Activated T-cell treated with anti-CD3 and anti-CD28 coated beads, Interleukin-2, amount 50 U/mL, for 24 hours (primary cell): ENCODE data around the gene KIAA1755.
"Not testable (repeated sequence)": the region's sequence is repeated elsewhere in the genome, so short reads cannot be mapped to it uniquely, and the experiment has no call there.

Experiments
- DNase-seq: peaks from one replicate; pipeline ENCODE4 v3.0.0-alpha.2; 2020
- H3K27ac Mint-ChIP-seq: 2 replicates; pipeline ENCODE4 v1.8.0; 2020; ENCODE audit warnings: mild to moderate bottlenecking, mixed read lengths
- H3K27me3 Mint-ChIP-seq: 2 replicates; pipeline ENCODE4 v1.8.0; 2020; ENCODE audit warnings: mixed read lengths
- H3K36me3 Mint-ChIP-seq: 2 replicates; pipeline ENCODE4 v1.8.0; 2020; ENCODE audit warnings: low read depth, mixed read lengths
- H3K4me1 Mint-ChIP-seq: 2 replicates; pipeline ENCODE4 v1.8.0; 2020; ENCODE audit warnings: low read depth, mixed read lengths
- H3K4me3 Mint-ChIP-seq: 2 replicates; pipeline ENCODE4 v1.8.0; 2020; ENCODE audit warnings: mild to moderate bottlenecking, moderate library complexity, mixed read lengths
- H3K9me3 Mint-ChIP-seq: 2 replicates; pipeline ENCODE4 v1.8.0; 2020; ENCODE audit warnings: mixed read lengths

The KIAA1755 gene

GRCh38 chr20:38260025-38260377 is 534 bp downstream of the KIAA1755 start:
- Mint-ChIP-seq H3K27me3 (peaks cover 65% of the 10 kb centered on the region), H3K4me3 (no peak overlapping the region), H3K4me1 (no peaks in the 10 kb centered on the region), H3K36me3 (no peaks in the 10 kb centered on the region), H3K27ac (no peak overlapping the region), H3K9me3 (no peaks in the 10 kb centered on the region)
- DNase-seq = no peak

GRCh38 chr20:38258545-38259215 is 1.9 kb downstream of the KIAA1755 start:
- no peak for DNase-seq
- Mint-ChIP-seq H3K27ac (no peak overlapping the region), H3K9me3 (no peaks in the 10 kb centered on the region), H3K27me3 (peaks cover 54% of the 10 kb centered on the region), H3K4me3 (no peak overlapping the region), H3K36me3 (no peaks in the 10 kb centered on the region), H3K4me1 (no peaks in the 10 kb centered on the region)

GRCh38 chr20:38256966-38257365 is 3.6 kb downstream of the KIAA1755 start:
- Mint-ChIP-seq H3K4me3 (no peak overlapping the region), H3K36me3 (no peaks in the 10 kb centered on the region), H3K27ac (no peak overlapping the region), H3K9me3 (no peaks in the 10 kb centered on the region), H3K27me3 (peaks cover 52% of the 10 kb centered on the region), H3K4me1 (no peaks in the 10 kb centered on the region)
- DNase-seq = no peak

GRCh38 chr20:38256021-38256420 is 4.5 kb downstream of the KIAA1755 start:
- Mint-ChIP-seq H3K27me3 (peaks cover 47% of the 10 kb centered on the region), H3K36me3 (no peaks in the 10 kb centered on the region), H3K4me3 (no peak overlapping the region), H3K4me1 (no peaks in the 10 kb centered on the region), H3K9me3 (no peaks in the 10 kb centered on the region), H3K27ac (no peak overlapping the region)
- no peak for DNase-seq

GRCh38 chr20:38255393-38255792 is 5.1 kb downstream of the KIAA1755 start:
- Mint-ChIP-seq H3K27me3 (peaks cover 42% of the 10 kb centered on the region), H3K4me3 (no peak overlapping the region), H3K4me1 (no peaks in the 10 kb centered on the region), H3K36me3 (no peaks in the 10 kb centered on the region), H3K9me3 (no peaks in the 10 kb centered on the region), H3K27ac (no peak overlapping the region)
- DNase-seq = no peak

DNA sequence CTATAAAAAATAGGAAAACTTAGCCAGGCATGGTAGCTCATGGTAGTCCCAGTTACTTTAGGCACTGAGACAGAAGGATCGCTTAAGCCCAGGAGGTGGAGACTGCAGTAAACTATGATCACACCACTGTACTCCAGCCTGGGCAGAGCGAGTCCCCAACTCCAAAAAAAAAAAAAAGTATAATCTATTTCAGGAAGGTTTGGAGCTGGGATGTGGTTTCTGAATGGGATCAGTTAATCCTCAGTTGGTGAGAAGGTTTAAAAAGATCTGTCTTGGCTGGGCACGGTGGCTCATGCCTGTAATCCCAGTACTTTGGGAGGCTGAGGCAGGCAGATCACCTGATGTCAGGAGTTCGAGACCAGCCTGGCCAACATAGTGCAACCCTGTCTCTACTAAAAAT is 5.9 kb downstream of the KIAA1755 start:
- H3K4me3 Mint-ChIP-seq, H3K36me3 Mint-ChIP-seq, DNase-seq, H3K27ac Mint-ChIP-seq, H3K4me1 Mint-ChIP-seq, H3K9me3 Mint-ChIP-seq: not testable (repeated sequence)
- H3K27me3 Mint-ChIP-seq = peaks cover 34% of the 10 kb centered on the region

DNA sequence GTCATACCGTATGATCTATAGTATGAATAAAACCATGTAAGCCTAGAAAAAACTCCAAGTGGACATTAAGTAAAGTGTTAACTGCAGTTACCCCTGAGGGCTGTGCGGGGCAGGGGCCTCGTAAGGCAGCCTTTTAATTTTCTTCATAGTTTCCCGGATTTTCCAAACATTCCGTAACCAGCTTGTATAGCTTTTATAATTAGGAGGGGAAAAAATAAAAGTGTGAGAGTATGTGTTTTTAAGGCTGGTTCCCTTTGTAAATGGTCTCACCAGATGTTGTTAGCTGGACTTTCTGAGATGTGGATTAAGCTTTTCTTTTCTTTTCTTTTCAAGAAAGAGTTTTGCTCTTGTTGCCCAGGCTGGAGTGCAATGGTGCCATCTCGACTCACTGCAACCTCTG is 7.0 kb downstream of the KIAA1755 start:
- Mint-ChIP-seq H3K4me1 (no peaks in the 10 kb centered on the region), H3K36me3 (no peaks in the 10 kb centered on the region), H3K27ac (no peak overlapping the region), H3K9me3 (no peaks in the 10 kb centered on the region), H3K27me3 (peaks cover 24% of the 10 kb centered on the region), H3K4me3 (no peak overlapping the region)
- DNase-seq = no peak

- no peaks in the 10 kb centered on the region for H3K36me3 Mint-ChIP-seq
- no peaks in the 10 kb centered on the region for H3K9me3 Mint-ChIP-seq
- no peaks in the 10 kb centered on the region for H3K4me1 Mint-ChIP-seq
- H3K27ac Mint-ChIP-seq = no peak overlapping the region
- DNase-seq = no peak
- H3K27me3 Mint-ChIP-seq = peaks cover 20% of the 10 kb centered on the region
- no peak overlapping the region for H3K4me3 Mint-ChIP-seq
Observed at GRCh38 chr20:38252292-38253288, 7.9 kb downstream of the KIAA1755 start.

- not testable (repeated sequence) for H3K27ac Mint-ChIP-seq, H3K9me3 Mint-ChIP-seq, H3K4me3 Mint-ChIP-seq, DNase-seq, H3K4me1 Mint-ChIP-seq, H3K36me3 Mint-ChIP-seq
- peaks cover 26% of the 10 kb centered on the region for H3K27me3 Mint-ChIP-seq
Observed at GRCh38 chr20:38251441-38251840, 9.1 kb downstream of the KIAA1755 start.

- H3K9me3 Mint-ChIP-seq = no peaks in the 10 kb centered on the region
- no peaks in the 10 kb centered on the region for H3K4me1 Mint-ChIP-seq
- H3K27ac Mint-ChIP-seq = no peak overlapping the region
- H3K4me3 Mint-ChIP-seq = no peak overlapping the region
- peaks cover 24% of the 10 kb centered on the region for H3K27me3 Mint-ChIP-seq
- H3K36me3 Mint-ChIP-seq = no peaks in the 10 kb centered on the region
- DNase-seq = no peak
Observed at GRCh38 chr20:38250609-38251008, 9.9 kb downstream of the KIAA1755 start.

DNA sequence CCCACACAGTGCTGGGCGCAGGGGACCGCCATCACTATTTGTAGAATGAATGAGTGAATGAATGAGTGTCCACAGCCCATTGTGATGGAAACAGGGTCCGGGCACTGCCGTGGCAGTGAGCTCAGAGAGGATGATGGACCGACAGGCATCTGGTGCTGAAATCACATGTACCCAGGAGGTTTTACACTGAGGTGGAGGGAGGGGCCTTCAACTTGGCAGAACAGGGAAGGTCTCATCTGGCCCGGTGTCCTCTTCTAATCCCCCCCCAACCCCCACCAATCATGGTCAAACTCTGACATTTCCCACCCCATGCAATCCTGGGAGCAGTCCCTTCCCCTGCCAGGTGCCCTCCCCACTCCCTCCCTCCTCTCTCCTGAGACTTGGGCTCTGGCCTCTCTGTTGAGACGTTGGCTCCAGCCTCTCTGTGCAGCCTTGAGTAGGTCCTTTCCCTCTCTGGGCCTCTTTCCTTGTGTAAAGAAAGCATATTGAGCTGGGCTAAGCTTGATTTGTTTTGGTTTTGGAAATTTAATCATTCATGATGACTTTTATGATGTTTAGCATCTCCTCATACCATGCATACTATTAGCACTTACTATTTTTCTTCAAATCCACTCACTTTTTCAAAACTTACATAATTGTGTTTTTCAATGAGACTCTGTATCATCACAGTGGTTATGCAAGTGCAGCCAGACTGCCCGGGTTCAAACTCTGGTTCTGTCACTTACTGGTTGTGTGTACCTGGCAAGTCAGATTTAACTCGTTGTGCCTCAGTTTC is 10.8 kb downstream of the KIAA1755 start:
- DNase-seq = no peak
- Mint-ChIP-seq H3K27me3 (peaks cover 23% of the 10 kb centered on the region), H3K4me1 (no peaks in the 10 kb centered on the region), H3K9me3 (no peaks in the 10 kb centered on the region), H3K4me3 (no peak overlapping the region), H3K27ac (no peak overlapping the region), H3K36me3 (no peaks in the 10 kb centered on the region)

- no peaks in the 10 kb centered on the region for H3K36me3 Mint-ChIP-seq
- no peak overlapping the region for H3K27ac Mint-ChIP-seq
- peaks cover 22% of the 10 kb centered on the region for H3K27me3 Mint-ChIP-seq
- DNase-seq = no peak
- no peaks in the 10 kb centered on the region for H3K4me1 Mint-ChIP-seq
- H3K4me3 Mint-ChIP-seq = no peak overlapping the region
- peaks cover 7% of the 10 kb centered on the region for H3K9me3 Mint-ChIP-seq
Observed at GRCh38 chr20:38248133-38248532, 12.4 kb downstream of the KIAA1755 start.

DNA sequence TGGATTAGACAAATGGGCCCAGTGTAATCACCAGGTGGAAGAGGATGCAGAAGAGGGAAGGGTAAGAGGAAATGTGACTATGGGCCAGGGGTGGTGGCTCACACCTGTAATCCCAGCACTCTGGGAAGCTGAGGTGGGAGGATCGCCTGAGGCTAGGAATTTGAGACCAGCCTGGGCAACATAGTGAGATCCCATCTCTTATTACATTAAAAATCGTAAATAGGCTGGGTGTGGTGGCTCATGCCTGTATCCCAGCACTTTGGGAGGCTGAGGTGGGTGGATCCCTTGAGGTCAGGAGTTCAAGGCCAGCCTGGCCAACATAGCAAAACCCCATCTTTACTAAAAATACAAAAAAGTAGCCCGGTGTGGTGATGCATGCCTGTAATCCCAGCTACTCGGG is 12.8 kb downstream of the KIAA1755 start:
- H3K4me1 Mint-ChIP-seq, H3K4me3 Mint-ChIP-seq, DNase-seq, H3K36me3 Mint-ChIP-seq, H3K27ac Mint-ChIP-seq: not testable (repeated sequence)
- H3K27me3 Mint-ChIP-seq = peaks cover 22% of the 10 kb centered on the region
- H3K9me3 Mint-ChIP-seq = peaks cover 10% of the 10 kb centered on the region

DNA sequence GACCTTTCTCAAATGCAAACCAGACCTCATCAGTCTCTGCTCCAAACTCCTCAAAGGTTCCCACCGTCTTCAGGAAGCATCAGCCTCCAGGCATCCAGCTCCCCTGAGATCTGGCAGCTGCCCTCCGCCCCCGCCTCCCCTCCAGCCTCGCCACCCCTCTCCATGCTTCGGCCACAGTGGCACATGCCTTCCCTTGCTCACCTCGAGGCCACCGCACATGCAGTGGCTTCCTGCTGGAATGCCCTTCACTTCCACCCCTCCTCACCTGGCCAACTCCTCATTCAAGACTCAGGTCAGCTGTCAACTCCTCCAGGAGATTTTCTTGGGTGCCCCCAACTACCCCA is 13.4 kb downstream of the KIAA1755 start:
- H3K4me3 Mint-ChIP-seq = no peak overlapping the region

More for the DNA sequence above, 13.4 kb downstream of the KIAA1755 start:
- H3K27ac Mint-ChIP-seq = no peak overlapping the region
- no peaks in the 10 kb centered on the region for H3K36me3 Mint-ChIP-seq
- H3K27me3 Mint-ChIP-seq = peaks cover 20% of the 10 kb centered on the region
- no peak for DNase-seq
- peaks cover 15% of the 10 kb centered on the region for H3K9me3 Mint-ChIP-seq
- no peaks in the 10 kb centered on the region for H3K4me1 Mint-ChIP-seq
